ENCODE measurements around the gene ATOX1.
A peak's percentile ranks its signal among the peaks of the same experiment; 100 is the strongest.

ATOX1 gene

DNA sequence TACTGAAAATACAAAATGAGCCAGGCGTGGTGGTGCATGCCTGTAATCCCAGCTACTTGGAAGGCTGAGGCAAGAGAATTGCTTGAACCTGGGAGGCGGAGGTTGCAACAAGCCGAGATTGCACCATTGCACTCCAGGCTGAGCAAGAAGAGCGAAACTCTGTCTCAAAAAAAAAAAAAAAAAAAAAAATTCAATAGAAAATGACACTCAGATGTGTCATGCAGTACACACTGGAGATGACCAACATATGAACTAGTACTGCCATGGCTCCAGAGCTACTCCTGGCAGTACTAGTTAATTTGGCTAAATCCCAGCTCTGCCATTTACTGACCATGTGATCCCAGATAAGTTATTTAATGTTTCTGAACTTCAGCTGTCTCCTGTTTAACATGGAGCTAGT, 7.3 kb downstream of the ATOX1 start:
- TF ChIP-seq, protein P1, sequence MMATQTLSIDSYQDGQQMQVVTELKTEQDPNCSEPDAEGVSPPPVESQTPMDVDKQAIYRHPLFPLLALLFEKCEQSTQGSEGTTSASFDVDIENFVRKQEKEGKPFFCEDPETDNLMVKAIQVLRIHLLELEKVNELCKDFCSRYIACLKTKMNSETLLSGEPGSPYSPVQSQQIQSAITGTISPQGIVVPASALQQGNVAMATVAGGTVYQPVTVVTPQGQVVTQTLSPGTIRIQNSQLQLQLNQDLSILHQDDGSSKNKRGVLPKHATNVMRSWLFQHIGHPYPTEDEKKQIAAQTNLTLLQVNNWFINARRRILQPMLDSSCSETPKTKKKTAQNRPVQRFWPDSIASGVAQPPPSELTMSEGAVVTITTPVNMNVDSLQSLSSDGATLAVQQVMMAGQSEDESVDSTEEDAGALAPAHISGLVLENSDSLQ (IDR thresholded peaks at IDR 0.05), result no peak
- TF ChIP-seq NFRKB (IDR thresholded peaks at IDR 0.05), result no peak
- no peak for TF ChIP-seq ZNF384 (IDR thresholded peaks at IDR 0.05)
- no peak for TF ChIP-seq SP1 (IDR thresholded peaks at IDR 0.05)
- TF ChIP-seq FOXK2 (IDR thresholded peaks at IDR 0.05), result no peak
- no peak for TF ChIP-seq BHLHE40 (IDR thresholded peaks at IDR 0.05; ENCODE audit: borderline replicate concordance)
- no peak for TF ChIP-seq LEF1 (IDR thresholded peaks at IDR 0.05; ENCODE audit: borderline replicate concordance)
- no peak for DNase-seq (ENCODE audit: extremely low spot score)
- CTCF ChIA-PET, result interaction anchor here (0.7 kb wide), 1 partner anchor 81 kb away, joined by 3 read pairs; no protein-coding TSS in a partner anchor
- POLR2A ChIA-PET, result no interaction called here

DNA sequence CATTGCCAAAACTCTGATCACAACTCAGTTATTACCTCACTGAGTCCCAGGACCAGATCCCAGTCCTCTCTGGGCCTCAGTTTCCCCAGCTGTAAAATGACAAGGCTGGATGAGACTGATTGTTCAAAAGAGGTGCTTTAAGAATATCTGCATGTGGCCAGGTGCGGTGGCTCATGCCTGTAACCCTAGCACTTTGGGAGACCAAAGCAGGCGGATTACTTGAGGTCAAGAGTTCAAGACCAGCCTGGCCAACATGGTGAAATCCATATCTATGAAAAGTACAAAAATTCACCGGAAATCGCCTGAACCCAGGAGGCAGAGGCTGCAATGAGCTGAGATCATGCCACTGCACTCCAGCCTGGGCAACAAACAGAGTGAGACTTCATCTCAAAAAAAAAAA, 8.3 kb downstream of the ATOX1 start:
- CTCF ChIA-PET, result interaction anchor here (1.4 kb wide), 1 partner anchor 10 kb away, joined by 3 read pairs; no protein-coding TSS in a partner anchor
- DNase-seq (ENCODE audit: extremely low spot score), result no peak
- TF ChIP-seq TARDBP (IDR thresholded peaks at IDR 0.05), result no peak
- TF ChIP-seq SP1 (IDR thresholded peaks at IDR 0.05), result no peak
- no peak for TF ChIP-seq L3MBTL2 (conservative IDR thresholded peaks at IDR 0.05)
- no peak for TF ChIP-seq FOXA1 (IDR thresholded peaks at IDR 0.05)
- no peak for TF ChIP-seq SUZ12 (IDR thresholded peaks at IDR 0.05)
- TF ChIP-seq CTBP1 (IDR thresholded peaks at IDR 0.05; ENCODE audit: borderline replicate concordance), result no peak
- no peak for TF ChIP-seq ARNT (IDR thresholded peaks at IDR 0.05)
- TF ChIP-seq HDGF (IDR thresholded peaks at IDR 0.05; ENCODE audit: borderline replicate concordance), result no peak
- TF ChIP-seq FOXM1 (IDR thresholded peaks at IDR 0.05; ENCODE audit: borderline replicate concordance), result no peak
- no peak for TF ChIP-seq LEF1 (IDR thresholded peaks at IDR 0.05; ENCODE audit: borderline replicate concordance)
- TF ChIP-seq, protein P1 (IDR thresholded peaks at IDR 0.05), result no peak
- no peak for TF ChIP-seq NFRKB (IDR thresholded peaks at IDR 0.05)
- TF ChIP-seq FOXK2 (IDR thresholded peaks at IDR 0.05), result no peak
- TF ChIP-seq BHLHE40 (IDR thresholded peaks at IDR 0.05; ENCODE audit: borderline replicate concordance), result no peak
- TF ChIP-seq ZNF384 (IDR thresholded peaks at IDR 0.05), result no peak
- no peak for TF ChIP-seq ELF4 (IDR thresholded peaks at IDR 0.05)
- POLR2A ChIA-PET, result no interaction called here

DNA sequence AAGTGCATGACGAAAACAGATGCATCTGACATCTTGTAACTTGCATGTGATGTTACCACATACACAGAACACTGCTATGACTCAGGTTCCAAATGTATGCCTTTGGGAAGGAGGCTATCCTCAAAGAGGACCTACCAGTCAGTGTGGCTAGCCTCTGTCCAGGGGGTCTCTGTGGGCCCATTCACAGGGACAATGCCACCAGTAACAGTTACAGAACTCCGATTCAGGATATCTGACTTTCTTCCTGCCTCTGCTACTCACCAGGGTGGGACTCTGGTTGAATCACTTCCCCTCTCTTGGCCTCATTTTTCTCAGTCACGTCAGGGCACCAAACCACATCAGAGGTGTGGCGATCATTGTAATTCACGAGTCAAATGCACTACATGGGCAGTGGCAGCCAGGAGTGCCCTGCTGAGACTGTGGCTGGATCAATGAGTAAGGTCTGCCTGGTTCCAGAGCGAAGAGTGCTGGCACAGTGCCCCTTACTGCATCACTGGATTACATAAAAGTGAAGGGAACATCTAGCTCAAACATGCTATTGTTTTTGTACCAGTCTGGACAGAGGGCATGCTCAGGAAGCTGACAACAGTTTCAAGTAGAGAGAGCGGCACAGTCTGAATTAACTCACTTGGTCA, 13.2 kb downstream of the ATOX1 start:
- no peak for DNase-seq (ENCODE audit: extremely low spot score)
- TF ChIP-seq HDGF (IDR thresholded peaks at IDR 0.05; ENCODE audit: borderline replicate concordance), result no peak
- TF ChIP-seq L3MBTL2 (conservative IDR thresholded peaks at IDR 0.05), result no peak
- no peak for TF ChIP-seq SP1 (IDR thresholded peaks at IDR 0.05)
- no peak for TF ChIP-seq TARDBP (IDR thresholded peaks at IDR 0.05)
- no peak for TF ChIP-seq ZNF384 (IDR thresholded peaks at IDR 0.05)
- no peak for TF ChIP-seq ARNT (IDR thresholded peaks at IDR 0.05)
- no peak for TF ChIP-seq NFRKB (IDR thresholded peaks at IDR 0.05)
- no peak for TF ChIP-seq FOXA1 (IDR thresholded peaks at IDR 0.05)
- no peak for TF ChIP-seq BHLHE40 (IDR thresholded peaks at IDR 0.05; ENCODE audit: borderline replicate concordance)
- no peak for TF ChIP-seq SUZ12 (IDR thresholded peaks at IDR 0.05)
- no peak for TF ChIP-seq FOXM1 (IDR thresholded peaks at IDR 0.05; ENCODE audit: borderline replicate concordance)
- TF ChIP-seq FOXK2 (IDR thresholded peaks at IDR 0.05), result no peak
- ChIA-PET POLR2A (interaction anchor here (1.0 kb wide), 1 partner anchor 10 kb away, joined by 3 read pairs; no protein-coding TSS in a partner anchor), CTCF (no interaction called here)

DNA sequence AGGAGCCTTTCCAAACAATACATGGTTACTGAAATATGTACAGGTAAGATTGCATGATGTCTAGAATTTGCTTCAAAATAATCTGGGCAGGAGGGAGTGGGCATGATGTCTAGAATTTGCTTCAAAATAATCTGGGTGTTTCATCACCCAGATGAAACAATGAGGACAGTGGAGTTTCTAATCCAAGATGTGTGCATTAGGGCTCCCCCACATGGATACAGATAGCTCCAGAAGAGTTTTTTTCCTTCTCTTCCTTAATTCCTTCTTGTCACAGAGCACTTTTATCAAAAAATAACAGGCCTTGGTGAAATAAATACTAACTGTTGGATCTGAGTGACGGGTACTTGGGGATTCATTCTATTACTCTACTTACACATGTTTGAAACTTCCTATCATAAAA, 14.9 kb downstream of the ATOX1 start:
- no peak for DNase-seq (ENCODE audit: extremely low spot score)
- POLR2A ChIA-PET, result no interaction called here
- CTCF ChIA-PET, result interaction anchor here (0.5 to 1.3 kb wide), 6 partner anchors 11 to 424 kb away, joined by 3 to 4 read pairs (median 4); no protein-coding TSS in a partner anchor
- TF ChIP-seq SP1 (IDR thresholded peaks at IDR 0.05) (no peak), ARNT (IDR thresholded peaks at IDR 0.05) (no peak), BHLHE40 (IDR thresholded peaks at IDR 0.05; ENCODE audit: borderline replicate concordance) (no peak), LEF1 (IDR thresholded peaks at IDR 0.05; ENCODE audit: borderline replicate concordance) (no peak), ELF4 (IDR thresholded peaks at IDR 0.05) (no peak), FOXA1 (IDR thresholded peaks at IDR 0.05) (no peak), FOXM1 (IDR thresholded peaks at IDR 0.05; ENCODE audit: borderline replicate concordance) (no peak), ZNF384 (IDR thresholded peaks at IDR 0.05) (no peak), NFRKB (IDR thresholded peaks at IDR 0.05) (no peak), CTBP1 (IDR thresholded peaks at IDR 0.05; ENCODE audit: borderline replicate concordance) (no peak), TARDBP (IDR thresholded peaks at IDR 0.05) (no peak), FOXK2 (IDR thresholded peaks at IDR 0.05) (no peak), L3MBTL2 (conservative IDR thresholded peaks at IDR 0.05) (no peak), HDGF (IDR thresholded peaks at IDR 0.05; ENCODE audit: borderline replicate concordance) (no peak), SUZ12 (IDR thresholded peaks at IDR 0.05) (no peak)
- TF ChIP-seq, protein P1 (IDR thresholded peaks at IDR 0.05), result no peak

DNA sequence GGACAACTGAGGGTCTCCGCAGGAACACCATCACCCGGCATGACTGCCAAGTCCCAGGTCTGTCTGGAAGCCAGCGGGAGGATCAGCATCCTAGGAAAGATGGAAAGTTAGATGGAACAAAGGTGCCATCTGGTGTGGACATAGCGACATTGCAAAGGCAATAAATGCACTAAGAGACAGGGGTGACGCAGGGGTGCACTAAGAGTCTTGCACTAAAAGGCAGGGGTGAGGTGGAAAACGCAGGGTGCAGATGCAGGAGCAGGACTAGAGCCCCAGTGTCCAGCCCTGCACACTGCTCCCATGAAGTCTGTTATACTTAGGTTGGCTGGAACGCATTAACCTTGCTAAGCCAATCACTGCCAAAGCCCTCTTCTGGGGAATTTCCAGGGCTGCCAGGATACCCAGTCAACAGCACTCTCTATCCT, 15.5 kb downstream of the ATOX1 start:
- DNase-seq (ENCODE audit: extremely low spot score), result peak; percentile 73
- CTCF ChIA-PET, result interaction anchor here (0.7 to 4.9 kb wide), 7 partner anchors 69 to 220 kb away, joined by 3 to 61 read pairs (median 4); no protein-coding TSS in a partner anchor
- POLR2A ChIA-PET, result no interaction called here
- TF ChIP-seq CTBP1 (IDR thresholded peaks at IDR 0.05; ENCODE audit: borderline replicate concordance) (no peak), BHLHE40 (IDR thresholded peaks at IDR 0.05; ENCODE audit: borderline replicate concordance) (no peak), SP1 (IDR thresholded peaks at IDR 0.05) (no peak), FOXA1 (IDR thresholded peaks at IDR 0.05) (no peak), SUZ12 (IDR thresholded peaks at IDR 0.05) (no peak), ELF4 (IDR thresholded peaks at IDR 0.05) (no peak)

Data from HEK293T (cell line).